GM21717 (cell line): ENCODE results near the gene PPP4C.
"Not testable (repeated sequence)": the region's sequence is repeated elsewhere in the genome, so short reads cannot be mapped to it uniquely, and the experiment has no call there.

Source experiments
- ATAC-seq: cut with Tn5 transposase; IDR thresholded peaks from one replicate; pipeline ENCODE4 v1.9.1; 2021; ENCODE audit warnings: mild to moderate bottlenecking, moderate library complexity; ENCODE audit not compliant: unreplicated experiment

PPP4C gene

GRCh38 chr16:30121741-30122571, 46.2 kb downstream of the PPP4C start:
- ATAC-seq = no peak

DNA sequence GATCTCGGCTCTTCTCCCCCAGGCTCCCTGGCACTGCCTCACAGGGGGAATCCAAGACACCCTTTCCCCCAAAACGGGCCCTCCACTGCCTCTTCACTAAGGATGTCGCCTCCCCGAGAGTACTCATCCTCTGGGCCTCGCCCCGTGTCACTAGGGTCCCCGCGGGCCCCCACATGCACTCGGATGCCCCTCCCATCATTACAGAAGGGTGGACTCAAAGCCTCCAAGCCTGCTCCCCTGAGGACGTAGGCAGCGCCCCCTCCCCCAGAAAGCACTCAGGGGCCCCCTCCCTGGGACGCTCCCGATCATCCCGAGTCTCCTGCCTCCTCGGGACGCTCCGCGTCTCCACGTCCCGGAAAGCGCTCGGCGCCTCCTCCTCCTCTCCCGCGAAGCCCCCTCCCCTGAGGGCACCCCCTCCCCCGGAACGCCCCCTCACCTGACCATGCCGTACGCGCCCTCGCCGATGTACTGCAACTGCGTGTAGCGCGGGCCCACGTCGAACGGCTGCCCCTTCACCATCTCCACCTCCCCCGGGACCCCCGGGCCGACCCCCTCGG, 46.9 kb downstream of the PPP4C start:
- no peak for ATAC-seq

- ATAC-seq = no peak
These were observed 49.2 kb downstream of the PPP4C start for GRCh38 chr16:30124985-30125379.

GRCh38 chr16:30125690-30126089, 49.9 kb downstream of the PPP4C start:
- not testable (repeated sequence) for ATAC-seq

DNA sequence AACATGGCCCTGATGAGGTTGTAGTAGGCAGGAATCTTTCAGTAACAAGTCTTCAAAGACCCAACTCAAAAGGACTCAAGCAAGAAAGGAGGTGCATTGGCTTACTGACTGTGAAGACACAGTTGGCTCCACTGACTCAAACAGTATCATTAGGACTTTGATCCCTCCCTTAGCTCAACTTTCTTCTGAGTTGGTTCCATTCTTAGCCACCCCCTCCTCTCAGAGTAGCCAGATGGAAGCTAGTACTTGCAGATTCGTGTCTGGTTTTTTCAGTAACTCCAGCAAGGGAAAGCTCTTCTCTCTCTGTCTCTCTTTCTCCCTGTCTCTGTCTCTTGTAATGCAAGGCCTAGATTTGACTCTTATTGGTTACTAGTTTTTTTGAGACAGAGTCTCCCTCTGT, 52.2 kb downstream of the PPP4C start:
- ATAC-seq = no peak

DNA sequence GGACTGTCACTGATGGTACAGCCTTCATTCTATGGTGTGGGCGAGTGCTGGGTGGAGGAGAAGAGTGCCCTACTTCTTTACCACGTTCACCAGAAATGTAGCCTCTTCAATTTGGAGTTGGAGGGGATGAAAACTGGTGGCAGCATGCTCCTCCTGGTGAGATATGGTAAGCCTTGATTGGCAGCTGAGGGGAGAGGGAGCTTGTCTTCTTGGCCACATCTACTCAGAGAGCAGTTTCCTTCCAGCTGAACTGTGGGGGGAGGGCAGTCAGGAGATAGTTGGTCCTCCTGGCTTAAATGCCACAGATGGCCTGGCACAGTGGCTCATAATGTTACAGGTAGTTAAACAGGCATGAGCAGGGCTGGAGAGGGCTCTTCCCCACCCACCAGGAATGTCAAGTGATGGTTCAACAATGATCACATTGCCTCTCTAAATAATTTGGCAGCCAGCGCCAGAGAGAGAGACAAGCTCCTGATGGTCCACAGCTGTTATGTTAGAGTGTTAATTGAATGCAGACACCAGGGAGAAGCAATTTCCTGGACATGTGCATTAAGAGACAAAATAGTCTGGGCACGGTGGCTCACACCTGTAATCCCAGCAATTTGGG, 56.2 kb downstream of the PPP4C start:
- ATAC-seq = no peak

DNA sequence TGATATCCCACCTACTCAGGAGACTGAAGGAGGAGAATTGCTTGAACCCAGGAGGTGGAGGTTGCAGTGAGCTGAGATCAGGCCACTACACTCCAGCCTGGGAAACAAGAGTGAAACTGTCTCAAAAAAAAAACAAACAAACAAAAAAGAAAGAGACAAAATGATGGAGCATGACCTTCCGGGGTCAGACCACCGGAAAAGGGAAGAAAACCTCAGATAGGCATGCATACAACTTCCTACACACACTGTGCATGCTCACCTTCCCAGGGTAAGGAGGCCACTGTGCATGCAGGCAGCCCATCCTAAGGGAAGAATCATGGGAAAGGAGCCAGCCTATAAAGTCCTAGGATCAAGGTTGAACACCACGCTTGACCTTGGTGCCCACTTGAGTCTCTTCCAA, 56.8 kb downstream of the PPP4C start:
- ATAC-seq = no peak
